A549 treated with AZD9567 at 1 μM for 4 hours (cell line): ENCODE results near the gene MRAP2. TPM values are rescaled to one million over a fixed set of nuclear protein-coding genes. Genes with fewer than 3 reads are reported as not detected.

Experiments used
- total RNA-seq: library from RNA; stranded (reverse); fragments of 200-300 nt; extraction: Qiagen RNA extraction; gene quantifications from 5 replicates; pipeline ENCODE4 v1.2.3, GENCODE V29; 2022; ENCODE audit not compliant: insufficient read depth

MRAP2 gene
- total RNA-seq = 1.1 to 1.6 TPM (median 1.5 TPM) in 5 replicates

GRCh38 chr6:84033523-84034451, at the start of gene MRAP2:
TSS of gene MRAP2 (plus strand) at chr6:84033772. CDS start at chr6:84055319, 21,547 bp downstream.

Other genes with a start within 250 kb of the MRAP2 start
- gene RIPPLY2, start 180.4 kb upstream of the MRAP2 start, total RNA-seq = 0.26 to 0.34 TPM (median 0.28 TPM) in 4 of 5 replicates, not detected in the other
- 22.8 to 25.7 TPM (median 23.2 TPM) in 5 replicates for gene CYB5R4, start 174.1 kb upstream of the MRAP2 start, total RNA-seq
- gene CEP162, start 193.9 kb downstream of the MRAP2 start, total RNA-seq = 1.5 to 1.7 TPM (median 1.5 TPM) in 5 replicates